ENCODE measurements around the gene HDLBP.

HDLBP gene

GRCh38 chr2:241261628-241262027 is 53.8 kb downstream of the HDLBP start:
- in situ Hi-C loops (cut with HindIII; ENCODE audit: low pct_unique_long_range_greater_than_20kb, low sequenced_read_pairs): no loop called here
- TF ChIP-seq JUND (IDR thresholded peaks at IDR 0.05; ENCODE audit: low read depth): no peak
- no peak for DNase-seq (ENCODE audit: low read depth in 1 of 2, low spot score in 1 of 2)

- TF ChIP-seq JUND (IDR thresholded peaks at IDR 0.05; ENCODE audit: low read depth): no peak
- in situ Hi-C loops (cut with HindIII; ENCODE audit: low pct_unique_long_range_greater_than_20kb, low sequenced_read_pairs): no loop called here
- DNase-seq (ENCODE audit: low read depth in 1 of 2, low spot score in 1 of 2): no peak
Measured at GRCh38 chr2:241260911-241261310, 54.6 kb downstream of the HDLBP start.

GRCh38 chr2:241258505-241259280 is 56.8 kb downstream of the HDLBP start:
- no peak for TF ChIP-seq JUND (IDR thresholded peaks at IDR 0.05; ENCODE audit: low read depth)
- no peak for DNase-seq (ENCODE audit: low read depth in 1 of 2, low spot score in 1 of 2)
- in situ Hi-C loops (cut with HindIII; ENCODE audit: low pct_unique_long_range_greater_than_20kb, low sequenced_read_pairs): no loop called here

- DNase-seq (ENCODE audit: low read depth in 1 of 2, low spot score in 1 of 2): no peak
- no peak for TF ChIP-seq JUND (IDR thresholded peaks at IDR 0.05; ENCODE audit: low read depth)
- in situ Hi-C loops (cut with HindIII; ENCODE audit: low pct_unique_long_range_greater_than_20kb, low sequenced_read_pairs): no loop called here
Measured at GRCh38 chr2:241257419-241258032, 57.9 kb downstream of the HDLBP start.

- no peak for TF ChIP-seq JUND (IDR thresholded peaks at IDR 0.05; ENCODE audit: low read depth)
- DNase-seq (ENCODE audit: low read depth in 1 of 2, low spot score in 1 of 2): no peak
- in situ Hi-C loops (cut with HindIII; ENCODE audit: low pct_unique_long_range_greater_than_20kb, low sequenced_read_pairs): no loop called here
Measured at GRCh38 chr2:241256168-241256545, 59.3 kb downstream of the HDLBP start.

GRCh38 chr2:241255542-241256167 is 59.8 kb downstream of the HDLBP start:
- DNase-seq (ENCODE audit: low read depth in 1 of 2, low spot score in 1 of 2): no peak
- in situ Hi-C loops (cut with HindIII; ENCODE audit: low pct_unique_long_range_greater_than_20kb, low sequenced_read_pairs): no loop called here
- TF ChIP-seq JUND (IDR thresholded peaks at IDR 0.05; ENCODE audit: low read depth): no peak

GRCh38 chr2:241254904-241255351 is 60.5 kb downstream of the HDLBP start:
- in situ Hi-C loops (cut with HindIII; ENCODE audit: low pct_unique_long_range_greater_than_20kb, low sequenced_read_pairs): no loop called here
- TF ChIP-seq JUND (IDR thresholded peaks at IDR 0.05; ENCODE audit: low read depth): no peak
- DNase-seq (ENCODE audit: low read depth in 1 of 2, low spot score in 1 of 2): no peak

GRCh38 chr2:241252778-241253475 is 62.5 kb downstream of the HDLBP start:
- in situ Hi-C loops (cut with HindIII; ENCODE audit: low pct_unique_long_range_greater_than_20kb, low sequenced_read_pairs): no loop called here
- DNase-seq (ENCODE audit: low read depth in 1 of 2, low spot score in 1 of 2): no peak
- TF ChIP-seq JUND (IDR thresholded peaks at IDR 0.05; ENCODE audit: low read depth): no peak

- in situ Hi-C loops (cut with HindIII; ENCODE audit: low pct_unique_long_range_greater_than_20kb, low sequenced_read_pairs): no loop called here
- TF ChIP-seq JUND (IDR thresholded peaks at IDR 0.05; ENCODE audit: low read depth): no peak
- DNase-seq (ENCODE audit: low read depth in 1 of 2, low spot score in 1 of 2): no peak
Measured at GRCh38 chr2:241249654-241250053, 65.8 kb downstream of the HDLBP start.

GRCh38 chr2:241248897-241249296 is 66.6 kb downstream of the HDLBP start:
- no peak for TF ChIP-seq JUND (IDR thresholded peaks at IDR 0.05; ENCODE audit: low read depth)
- no peak for DNase-seq (ENCODE audit: low read depth in 1 of 2, low spot score in 1 of 2)
- in situ Hi-C loops (cut with HindIII; ENCODE audit: low pct_unique_long_range_greater_than_20kb, low sequenced_read_pairs): no loop called here

- in situ Hi-C loops (cut with HindIII; ENCODE audit: low pct_unique_long_range_greater_than_20kb, low sequenced_read_pairs): no loop called here
- no peak for DNase-seq (ENCODE audit: low read depth in 1 of 2, low spot score in 1 of 2)
- TF ChIP-seq JUND (IDR thresholded peaks at IDR 0.05; ENCODE audit: low read depth): no peak
Measured at GRCh38 chr2:241248289-241248688, 67.2 kb downstream of the HDLBP start.

- in situ Hi-C loops (cut with HindIII; ENCODE audit: low pct_unique_long_range_greater_than_20kb, low sequenced_read_pairs): no loop called here
- no peak for DNase-seq (ENCODE audit: low read depth in 1 of 2, low spot score in 1 of 2)
- TF ChIP-seq JUND (IDR thresholded peaks at IDR 0.05; ENCODE audit: low read depth): no peak
Measured at GRCh38 chr2:241244368-241244767, 71.1 kb downstream of the HDLBP start.

- DNase-seq (ENCODE audit: low read depth in 1 of 2, low spot score in 1 of 2): no peak
- in situ Hi-C loops (cut with HindIII; ENCODE audit: low pct_unique_long_range_greater_than_20kb, low sequenced_read_pairs): no loop called here
- TF ChIP-seq JUND (IDR thresholded peaks at IDR 0.05; ENCODE audit: low read depth): no peak
Measured at GRCh38 chr2:241242306-241242705, 73.2 kb downstream of the HDLBP start.
